ENCODE measurements around the gene RBM19.

The RBM19 gene

DNA sequence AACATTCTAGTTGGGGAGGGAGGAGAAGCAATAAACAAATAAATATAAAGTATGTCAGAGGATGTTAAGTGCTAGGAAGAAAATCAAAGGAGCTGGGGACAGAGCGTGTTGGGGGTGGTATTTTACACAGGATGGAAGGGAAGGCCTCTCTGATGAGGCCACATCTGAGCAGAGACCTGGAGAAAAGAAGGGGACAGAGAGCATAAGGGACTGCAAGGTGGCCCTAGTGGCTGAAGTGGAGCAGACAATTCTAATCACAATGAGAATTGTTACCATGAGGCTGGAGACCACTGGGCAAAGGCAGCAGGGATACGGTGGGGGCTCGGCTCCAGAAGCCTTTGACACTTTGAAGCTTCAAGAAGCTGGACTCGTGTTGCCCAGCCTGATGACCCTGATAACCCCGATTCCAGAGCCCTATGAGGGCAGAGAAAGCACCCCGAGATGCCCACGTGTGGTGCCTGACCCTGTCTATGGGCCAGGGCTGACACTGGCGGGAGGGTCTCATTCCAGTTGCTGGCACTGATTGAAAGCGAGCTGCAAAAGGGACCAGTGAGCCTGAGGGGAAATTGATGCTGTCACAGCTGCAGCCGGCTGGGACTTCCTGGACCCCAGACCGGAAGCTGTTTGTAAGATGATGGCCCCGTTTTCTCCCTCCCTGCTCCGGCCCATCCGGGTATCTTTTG is 169.1 kb downstream of the RBM19 start:
- TF ChIP-seq, protein P1, sequence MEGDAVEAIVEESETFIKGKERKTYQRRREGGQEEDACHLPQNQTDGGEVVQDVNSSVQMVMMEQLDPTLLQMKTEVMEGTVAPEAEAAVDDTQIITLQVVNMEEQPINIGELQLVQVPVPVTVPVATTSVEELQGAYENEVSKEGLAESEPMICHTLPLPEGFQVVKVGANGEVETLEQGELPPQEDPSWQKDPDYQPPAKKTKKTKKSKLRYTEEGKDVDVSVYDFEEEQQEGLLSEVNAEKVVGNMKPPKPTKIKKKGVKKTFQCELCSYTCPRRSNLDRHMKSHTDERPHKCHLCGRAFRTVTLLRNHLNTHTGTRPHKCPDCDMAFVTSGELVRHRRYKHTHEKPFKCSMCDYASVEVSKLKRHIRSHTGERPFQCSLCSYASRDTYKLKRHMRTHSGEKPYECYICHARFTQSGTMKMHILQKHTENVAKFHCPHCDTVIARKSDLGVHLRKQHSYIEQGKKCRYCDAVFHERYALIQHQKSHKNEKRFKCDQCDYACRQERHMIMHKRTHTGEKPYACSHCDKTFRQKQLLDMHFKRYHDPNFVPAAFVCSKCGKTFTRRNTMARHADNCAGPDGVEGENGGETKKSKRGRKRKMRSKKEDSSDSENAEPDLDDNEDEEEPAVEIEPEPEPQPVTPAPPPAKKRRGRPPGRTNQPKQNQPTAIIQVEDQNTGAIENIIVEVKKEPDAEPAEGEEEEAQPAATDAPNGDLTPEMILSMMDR (IDR thresholded peaks at IDR 0.05; ENCODE audit: insufficient read depth, low read depth, low read length, missing control alignments), result no peak
- no peak overlapping the region for H3K4me3 ChIP-seq (ENCODE audit: low read length)
- no peak for DNase-seq (ENCODE audit: low read depth)

DNA sequence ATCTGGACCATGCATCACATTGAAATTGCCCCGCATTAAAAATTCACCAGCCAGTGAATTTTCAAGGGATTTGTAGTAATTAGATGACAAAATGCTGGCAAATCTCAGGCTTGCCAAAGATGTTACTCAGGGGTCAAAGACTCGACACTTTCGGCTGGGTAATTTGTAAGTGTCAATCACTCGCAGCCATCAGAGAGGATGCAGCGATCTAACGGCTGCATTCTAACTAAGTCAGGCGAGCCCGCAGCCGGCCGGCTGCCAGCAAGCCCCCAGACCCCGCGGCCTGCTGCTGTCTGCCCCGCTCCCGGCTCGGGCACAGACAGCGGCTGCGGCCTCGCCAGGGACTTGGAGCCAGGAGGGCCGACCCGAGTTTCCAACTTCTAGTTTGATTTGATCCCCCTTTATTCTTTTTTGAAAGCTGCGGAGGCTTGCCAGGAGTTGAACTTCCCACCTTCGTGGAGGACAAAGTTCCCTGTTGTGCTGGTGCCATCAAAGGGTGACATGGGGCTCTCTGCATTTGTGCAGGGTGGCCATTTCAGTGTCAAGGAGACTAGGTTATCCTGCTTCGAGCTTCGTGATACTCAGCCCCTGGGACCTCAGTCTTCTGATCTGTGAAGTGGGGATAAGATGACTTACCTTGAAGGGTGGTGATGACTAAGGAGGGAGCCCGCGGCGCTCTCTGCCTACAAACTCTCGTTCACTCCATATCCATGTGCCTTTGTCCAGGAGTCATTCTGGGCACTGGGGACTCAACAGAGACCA is 169.9 kb downstream of the RBM19 start:
- no peak for DNase-seq (ENCODE audit: low read depth)
- no peak overlapping the region for H3K4me3 ChIP-seq (ENCODE audit: low read length)

DNA sequence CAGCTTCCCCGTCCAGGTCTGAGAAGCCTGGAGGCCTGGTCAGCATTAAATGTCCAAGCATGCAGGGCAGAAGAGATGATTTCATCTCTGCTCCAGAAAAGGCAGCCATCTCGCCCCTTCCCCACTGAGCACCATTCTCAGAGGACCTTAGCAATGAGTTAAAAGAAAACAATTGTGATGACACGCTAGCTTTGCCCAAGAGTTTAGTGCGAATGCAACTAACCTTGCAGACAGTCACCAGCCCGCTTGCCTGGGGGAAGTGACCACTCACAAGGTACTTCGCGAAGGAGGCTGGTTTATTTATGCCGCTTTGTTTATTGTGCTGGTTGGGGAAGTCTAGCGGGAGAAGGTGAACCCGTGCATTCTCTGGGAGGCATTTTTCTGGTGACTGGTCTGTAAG is 170.7 kb downstream of the RBM19 start:
- DNase-seq (ENCODE audit: low read depth), result no peak
- TF ChIP-seq, protein P1 (IDR thresholded peaks at IDR 0.05; ENCODE audit: insufficient read depth, low read depth, low read length, missing control alignments), result no peak
- no peak overlapping the region for H3K4me3 ChIP-seq (ENCODE audit: low read length)

More for the DNA sequence above, 169.9 kb downstream of the RBM19 start:
- TF ChIP-seq, protein P1 (IDR thresholded peaks at IDR 0.05; ENCODE audit: insufficient read depth, low read depth, low read length, missing control alignments), result no peak

DNA sequence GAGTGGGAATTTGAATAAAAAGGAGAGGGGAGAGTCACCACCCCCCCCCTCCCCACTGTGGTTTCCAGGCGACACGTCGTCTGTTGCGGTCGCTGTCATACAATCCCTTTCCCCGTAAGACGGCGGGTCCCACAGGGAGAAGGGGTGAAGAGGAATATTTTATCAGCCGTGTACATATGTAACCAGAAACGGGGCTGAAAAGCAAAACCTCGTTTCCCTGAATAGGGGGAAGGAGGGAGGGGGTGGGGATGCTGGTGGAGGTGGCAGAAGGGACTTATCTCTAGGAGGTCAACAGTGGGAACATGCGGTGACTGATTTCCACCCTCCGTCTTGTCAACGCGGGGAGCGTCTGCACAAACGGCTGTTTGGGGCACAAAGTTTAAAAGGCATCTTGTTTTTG is 171.4 kb downstream of the RBM19 start:
- no peak overlapping the region for H3K4me3 ChIP-seq (ENCODE audit: low read length)
- TF ChIP-seq, protein P1 (IDR thresholded peaks at IDR 0.05; ENCODE audit: insufficient read depth, low read depth, low read length, missing control alignments), result no peak
- no peak for DNase-seq (ENCODE audit: low read depth)

DNA sequence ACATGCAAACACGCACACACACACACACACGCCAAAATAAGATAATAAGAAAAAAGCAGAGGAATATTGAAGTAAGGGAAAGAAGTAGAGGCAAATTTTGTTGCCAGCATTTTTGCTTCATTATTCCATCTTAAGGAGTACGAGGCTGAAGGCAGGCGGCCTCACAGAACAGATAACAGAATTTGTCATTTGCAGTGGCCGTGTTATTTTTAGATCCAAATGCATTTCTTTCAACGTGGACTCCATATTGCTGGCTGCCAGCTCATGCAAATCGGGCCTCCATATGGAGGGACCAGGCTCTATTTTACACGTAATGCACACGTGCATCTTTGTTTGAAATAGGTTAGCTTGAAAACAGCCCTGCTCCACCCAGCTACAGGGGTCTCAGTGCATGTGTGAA is 172.9 kb downstream of the RBM19 start:
- DNase-seq (ENCODE audit: low read depth), result no peak
- TF ChIP-seq, protein P1 (IDR thresholded peaks at IDR 0.05; ENCODE audit: insufficient read depth, low read depth, low read length, missing control alignments), result no peak
- H3K4me3 ChIP-seq (ENCODE audit: low read length), result no peak overlapping the region

DNA sequence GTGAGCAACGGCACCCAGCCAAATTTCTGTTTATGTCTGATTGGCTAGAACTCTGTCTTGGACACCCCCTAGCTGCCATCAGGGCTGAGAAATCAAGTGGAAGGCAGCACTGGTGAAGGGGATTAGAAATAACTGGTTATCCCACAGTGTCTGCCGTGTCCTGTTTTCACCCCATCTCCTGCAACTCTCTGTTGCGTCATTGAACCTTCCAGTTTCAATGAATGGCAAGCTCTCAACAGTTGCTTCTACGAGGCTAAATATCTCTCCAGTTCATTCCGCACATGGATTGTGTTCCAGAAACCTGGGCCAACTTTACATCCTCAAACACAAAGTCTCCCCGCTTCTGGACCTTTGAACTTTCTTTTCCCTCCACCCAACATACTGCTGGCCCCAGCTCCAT is 173.7 kb downstream of the RBM19 start:
- TF ChIP-seq, protein P1 (IDR thresholded peaks at IDR 0.05; ENCODE audit: insufficient read depth, low read depth, low read length, missing control alignments), result no peak
- H3K4me3 ChIP-seq (ENCODE audit: low read length), result no peak overlapping the region
- no peak for DNase-seq (ENCODE audit: low read depth)
